ENCODE measurements around the gene ADD3. TPM values are rescaled to one million over a fixed set of nuclear protein-coding genes. Genes with fewer than 3 reads are reported as not detected.

The ADD3 gene
- total and polyA plus RNA-seq, 2 of the 13 experiments (the other 11 are each of a cell fraction or from before 2014, with no cell fraction given), result 44.7 to 57.5 TPM

DNA sequence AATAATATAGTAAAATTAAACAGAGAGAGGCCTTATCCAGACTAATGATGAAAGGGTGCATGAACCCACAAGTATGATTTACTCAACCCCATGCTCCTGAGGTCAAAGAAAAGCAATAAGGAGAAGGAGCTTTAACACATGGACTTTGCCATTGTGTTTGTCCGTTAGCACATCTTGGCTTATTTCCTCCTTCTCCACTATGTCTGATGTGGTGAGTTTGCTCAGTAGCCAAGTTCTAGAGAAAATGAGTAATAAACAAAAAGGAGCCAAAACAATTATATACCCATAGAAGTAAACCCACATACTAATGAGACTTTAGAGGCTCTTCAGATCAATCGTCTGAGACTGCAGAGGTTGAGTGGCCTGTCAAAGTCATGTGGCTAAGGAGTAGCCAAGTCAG is 26.1 kb upstream of the ADD3 start (continued):
- TF ChIP-seq, protein P1, sequence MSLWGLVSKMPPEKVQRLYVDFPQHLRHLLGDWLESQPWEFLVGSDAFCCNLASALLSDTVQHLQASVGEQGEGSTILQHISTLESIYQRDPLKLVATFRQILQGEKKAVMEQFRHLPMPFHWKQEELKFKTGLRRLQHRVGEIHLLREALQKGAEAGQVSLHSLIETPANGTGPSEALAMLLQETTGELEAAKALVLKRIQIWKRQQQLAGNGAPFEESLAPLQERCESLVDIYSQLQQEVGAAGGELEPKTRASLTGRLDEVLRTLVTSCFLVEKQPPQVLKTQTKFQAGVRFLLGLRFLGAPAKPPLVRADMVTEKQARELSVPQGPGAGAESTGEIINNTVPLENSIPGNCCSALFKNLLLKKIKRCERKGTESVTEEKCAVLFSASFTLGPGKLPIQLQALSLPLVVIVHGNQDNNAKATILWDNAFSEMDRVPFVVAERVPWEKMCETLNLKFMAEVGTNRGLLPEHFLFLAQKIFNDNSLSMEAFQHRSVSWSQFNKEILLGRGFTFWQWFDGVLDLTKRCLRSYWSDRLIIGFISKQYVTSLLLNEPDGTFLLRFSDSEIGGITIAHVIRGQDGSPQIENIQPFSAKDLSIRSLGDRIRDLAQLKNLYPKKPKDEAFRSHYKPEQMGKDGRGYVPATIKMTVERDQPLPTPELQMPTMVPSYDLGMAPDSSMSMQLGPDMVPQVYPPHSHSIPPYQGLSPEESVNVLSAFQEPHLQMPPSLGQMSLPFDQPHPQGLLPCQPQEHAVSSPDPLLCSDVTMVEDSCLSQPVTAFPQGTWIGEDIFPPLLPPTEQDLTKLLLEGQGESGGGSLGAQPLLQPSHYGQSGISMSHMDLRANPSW (CRISPR knock-in tag; IDR thresholded peaks at IDR 0.05; ENCODE audit: borderline replicate concordance), result no peak
- TF ChIP-seq ZNF329 (CRISPR knock-in tag; IDR thresholded peaks at IDR 0.05; ENCODE audit: low read depth) (no peak), NFATC3 (CRISPR knock-in tag; IDR thresholded peaks at IDR 0.05) (no peak), TEAD2 (CRISPR knock-in tag; IDR thresholded peaks at IDR 0.05) (no peak)
- TF ChIP-seq, protein P2, sequence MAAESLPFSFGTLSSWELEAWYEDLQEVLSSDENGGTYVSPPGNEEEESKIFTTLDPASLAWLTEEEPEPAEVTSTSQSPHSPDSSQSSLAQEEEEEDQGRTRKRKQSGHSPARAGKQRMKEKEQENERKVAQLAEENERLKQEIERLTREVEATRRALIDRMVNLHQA (CRISPR knock-in tag; IDR thresholded peaks at IDR 0.05), result no peak
- TF ChIP-seq, protein P3, sequence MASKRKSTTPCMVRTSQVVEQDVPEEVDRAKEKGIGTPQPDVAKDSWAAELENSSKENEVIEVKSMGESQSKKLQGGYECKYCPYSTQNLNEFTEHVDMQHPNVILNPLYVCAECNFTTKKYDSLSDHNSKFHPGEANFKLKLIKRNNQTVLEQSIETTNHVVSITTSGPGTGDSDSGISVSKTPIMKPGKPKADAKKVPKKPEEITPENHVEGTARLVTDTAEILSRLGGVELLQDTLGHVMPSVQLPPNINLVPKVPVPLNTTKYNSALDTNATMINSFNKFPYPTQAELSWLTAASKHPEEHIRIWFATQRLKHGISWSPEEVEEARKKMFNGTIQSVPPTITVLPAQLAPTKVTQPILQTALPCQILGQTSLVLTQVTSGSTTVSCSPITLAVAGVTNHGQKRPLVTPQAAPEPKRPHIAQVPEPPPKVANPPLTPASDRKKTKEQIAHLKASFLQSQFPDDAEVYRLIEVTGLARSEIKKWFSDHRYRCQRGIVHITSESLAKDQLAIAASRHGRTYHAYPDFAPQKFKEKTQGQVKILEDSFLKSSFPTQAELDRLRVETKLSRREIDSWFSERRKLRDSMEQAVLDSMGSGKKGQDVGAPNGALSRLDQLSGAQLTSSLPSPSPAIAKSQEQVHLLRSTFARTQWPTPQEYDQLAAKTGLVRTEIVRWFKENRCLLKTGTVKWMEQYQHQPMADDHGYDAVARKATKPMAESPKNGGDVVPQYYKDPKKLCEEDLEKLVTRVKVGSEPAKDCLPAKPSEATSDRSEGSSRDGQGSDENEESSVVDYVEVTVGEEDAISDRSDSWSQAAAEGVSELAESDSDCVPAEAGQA (IDR thresholded peaks at IDR 0.05; ENCODE audit: low read depth), result no peak
- TF ChIP-seq, protein P3 (CRISPR knock-in tag; IDR thresholded peaks at IDR 0.05; ENCODE audit: borderline replicate concordance), result no peak

Data from HepG2 (cell line).